ENCODE results near the gene TMEM168.

Gene TMEM168

GRCh38 chr7:112721366-112721765 is 68.8 kb downstream of the TMEM168 start:
- DNase-seq (ENCODE audit: low spot score): no peak

- no peak for DNase-seq (ENCODE audit: low spot score)
These were observed 74.7 kb downstream of the TMEM168 start for GRCh38 chr7:112715525-112715924.

- no peak for DNase-seq (ENCODE audit: low spot score)
These were observed 75.3 kb downstream of the TMEM168 start for GRCh38 chr7:112714917-112715316.
